HUES48 (cell line): Measurements from ENCODE around the gene DERL2.

Source experiments
- H3K27ac ChIP-seq: one replicate; pipeline ENCODE4 v1.7.0; 2013; ENCODE audit warnings: low read depth, low read length, inconsistent platforms
- H3K27me3 ChIP-seq: 2 replicates; pipeline ENCODE4 v1.6.1; 2013; ENCODE audit warnings: mild to moderate bottlenecking, low read length; ENCODE audit not compliant: control insufficient read depth, insufficient read depth
- H3K36me3 ChIP-seq: 2 replicates; pipeline ENCODE4 v1.6.1; 2013; ENCODE audit warnings: low read length; ENCODE audit not compliant: control insufficient read depth, insufficient read depth
- H3K4me1 ChIP-seq: 2 replicates; pipeline ENCODE4 v1.6.1; 2013; ENCODE audit warnings: mild to moderate bottlenecking, low read length; ENCODE audit not compliant: control insufficient read depth, insufficient read depth
- H3K4me3 ChIP-seq: 2 replicates; pipeline ENCODE4 v1.5.1; 2013; ENCODE audit warnings: mild to moderate bottlenecking, low read depth, low read length
- H3K9ac ChIP-seq: 2 replicates; pipeline ENCODE4 v1.6.1; 2013; ENCODE audit warnings: mild to moderate bottlenecking, low read depth, low read length, moderate library complexity
- H3K9me3 ChIP-seq: 2 replicates; pipeline ENCODE4 v1.6.1; 2013; ENCODE audit warnings: low read length; ENCODE audit not compliant: control insufficient read depth, insufficient read depth

Gene DERL2

GRCh38 chr17:5500589-5501391, 14.8 kb upstream of the DERL2 start:
- H3K4me3 ChIP-seq: peak overlapping the region; percentile 68
- H3K9me3 ChIP-seq: no peaks in the 10 kb centered on the region
- peaks cover 38% of the 10 kb centered on the region for H3K27me3 ChIP-seq
- H3K36me3 ChIP-seq: no peaks in the 10 kb centered on the region
- peaks cover 4% of the 10 kb centered on the region for H3K4me1 ChIP-seq
- peak overlapping the region; percentile 10 for H3K27ac ChIP-seq
- H3K9ac ChIP-seq: no peak overlapping the region

- Histone ChIP-seq H3K27ac (no peak overlapping the region), H3K4me3 (peak overlapping the region; percentile 68), H3K4me1 (peaks cover 4% of the 10 kb centered on the region), H3K9me3 (no peaks in the 10 kb centered on the region), H3K9ac (no peak overlapping the region), H3K27me3 (peaks cover 38% of the 10 kb centered on the region), H3K36me3 (no peaks in the 10 kb centered on the region)
Measured at GRCh38 chr17:5500247-5500588, 14.2 kb upstream of the DERL2 start.

- Histone ChIP-seq H3K27me3 (peaks cover 38% of the 10 kb centered on the region), H3K9ac (no peak overlapping the region), H3K27ac (no peak overlapping the region), H3K4me1 (peaks cover 4% of the 10 kb centered on the region), H3K4me3 (peak overlapping the region; percentile 68), H3K36me3 (no peaks in the 10 kb centered on the region), H3K9me3 (no peaks in the 10 kb centered on the region)
Measured at GRCh38 chr17:5499476-5500231, 13.7 kb upstream of the DERL2 start.

- H3K9ac ChIP-seq: no peak overlapping the region
- H3K9me3 ChIP-seq: no peaks in the 10 kb centered on the region
- no peaks in the 10 kb centered on the region for H3K4me1 ChIP-seq
- H3K27ac ChIP-seq: no peak overlapping the region
- H3K36me3 ChIP-seq: peaks cover 28% of the 10 kb centered on the region
- no peak overlapping the region for H3K4me3 ChIP-seq
- H3K27me3 ChIP-seq: no peaks in the 10 kb centered on the region
Measured at GRCh38 chr17:5492970-5493369, 7.0 kb upstream of the DERL2 start.

GRCh38 chr17:5488752-5489151, 2.8 kb upstream of the DERL2 start:
- Histone ChIP-seq H3K4me1 (peaks cover 5% of the 10 kb centered on the region; the same call in 1 of the 2 replicates), H3K27ac (no peak overlapping the region), H3K9ac (no peak overlapping the region), H3K27me3 (no peaks in the 10 kb centered on the region), H3K36me3 (peaks cover 42% of the 10 kb centered on the region), H3K4me3 (no peak overlapping the region), H3K9me3 (no peaks in the 10 kb centered on the region)

GRCh38 chr17:5486206-5487124, 487 bp upstream of the DERL2 start, which contains the start of gene MIS12:
TSS of gene MIS12 (plus strand) at chr17:5486566. CDS start at chr17:5488863, 2,297 bp downstream.
- peaks cover 64% of the 10 kb centered on the region for H3K36me3 ChIP-seq
- peak within 1 kb of the TSS; percentile 95 for H3K9ac ChIP-seq
- H3K27ac ChIP-seq: peak within 1 kb of the TSS; percentile 98
- H3K9me3 ChIP-seq: no peaks in the 10 kb centered on the region
- no peaks in the 10 kb centered on the region for H3K27me3 ChIP-seq
- H3K4me1 ChIP-seq: peaks cover 5% of the 10 kb centered on the region; the same call in 1 of the 2 replicates
- peak within 1 kb of the TSS; percentile 100 for H3K4me3 ChIP-seq

GRCh38 chr17:5481451-5481850, 4.5 kb downstream of the DERL2 start:
- peaks cover 5% of the 10 kb centered on the region; the same call in 1 of the 2 replicates for H3K4me1 ChIP-seq
- H3K9ac ChIP-seq: no peak overlapping the region
- H3K4me3 ChIP-seq: no peak overlapping the region
- H3K27ac ChIP-seq: no peak overlapping the region
- H3K9me3 ChIP-seq: no peaks in the 10 kb centered on the region
- H3K27me3 ChIP-seq: no peaks in the 10 kb centered on the region
- H3K36me3 ChIP-seq: peaks cover 84% of the 10 kb centered on the region

GRCh38 chr17:5480962-5481361, 5.0 kb downstream of the DERL2 start:
- Histone ChIP-seq H3K4me1 (peaks cover 5% of the 10 kb centered on the region; the same call in 1 of the 2 replicates), H3K27ac (no peak overlapping the region), H3K4me3 (no peak overlapping the region), H3K27me3 (no peaks in the 10 kb centered on the region), H3K9ac (no peak overlapping the region), H3K36me3 (peaks cover 86% of the 10 kb centered on the region), H3K9me3 (no peaks in the 10 kb centered on the region)

GRCh38 chr17:5478992-5479391, 7.0 kb downstream of the DERL2 start:
- Histone ChIP-seq H3K9ac (no peak overlapping the region), H3K36me3 (peaks cover 94% of the 10 kb centered on the region), H3K9me3 (no peaks in the 10 kb centered on the region), H3K4me1 (no peaks in the 10 kb centered on the region), H3K4me3 (no peak overlapping the region), H3K27me3 (no peaks in the 10 kb centered on the region), H3K27ac (no peak overlapping the region)

GRCh38 chr17:5473906-5474305, 12.1 kb downstream of the DERL2 start:
- H3K36me3 ChIP-seq: peaks cover 66% of the 10 kb centered on the region

More at GRCh38 chr17:5473906-5474305, 12.1 kb downstream of the DERL2 start:
- H3K9me3 ChIP-seq: no peaks in the 10 kb centered on the region
- no peak overlapping the region for H3K9ac ChIP-seq
- H3K27ac ChIP-seq: no peak overlapping the region
- no peaks in the 10 kb centered on the region for H3K27me3 ChIP-seq
- no peak overlapping the region for H3K4me3 ChIP-seq
- H3K4me1 ChIP-seq: no peaks in the 10 kb centered on the region
